HepG2 (cell line): ENCODE measurements around the gene SPTAN1. TPM values are rescaled to one million over a fixed set of nuclear protein-coding genes. Genes with fewer than 3 reads are reported as not detected.
A peak's percentile ranks its signal among the peaks of the same experiment; 100 is the strongest.
"Not testable (repeated sequence)": the region's sequence is repeated elsewhere in the genome, so short reads cannot be mapped to it uniquely, and the experiment has no call there.

Experiments
- ATAC-seq: fragments of 200-7000 bp; cut with Tn5 transposase; 3 replicates; pipeline ENCODE4 v1.9.1; 2020; ENCODE audit warnings: mild to moderate bottlenecking, moderate library complexity
- BruUV-seq: library from RNA; stranded (reverse); fragments of 400-500 nt; replicated peaks from 2 replicates; lab custom pipeline; 2021; lab: Mats Ljungman, UMichigan
- CTCF ChIA-PET: fragments of 300-600 bp; formaldehyde crosslinking; extraction: SDS; loops from one replicate; lab custom pipeline; 2021; ENCODE audit warnings: low total read pairs, inconsistent platforms, low intra/inter-chr PET ratio; lab: Yijun Ruan, JAX
- POLR2A ChIA-PET: fragments of 350-600 bp; sonication (Branson Sonifier 250); formaldehyde crosslinking; loops from one replicate; lab custom pipeline; 2020; ENCODE audit warnings: antibody characterized with exemption, inconsistent platforms; lab: Yijun Ruan, JAX
- DNase-seq: peaks from one replicate; pipeline ENCODE4 v3.0.0-alpha.2; 2015; ENCODE audit warnings: low spot score
- FAIRE-seq: peaks from 3 replicates; lab custom pipeline; 2011; peaks lifted over from hg19 to GRCh38; lab: Jason Lieb, UNC
- H2AFZ ChIP-seq: one replicate; pipeline ENCODE4 v1.6.1; 2011; ENCODE audit warnings: low read length, inconsistent platforms
- H3K27ac ChIP-seq: fragments of 300-600 bp; 3 replicates; pipeline ENCODE4 v1.8.0; 2011; ENCODE audit warnings: mixed run types, mild to moderate bottlenecking, mixed read lengths, low read length, inconsistent platforms; ENCODE audit not compliant: insufficient read depth; ENCODE audit errors: extremely low read length
- H3K27me3 ChIP-seq, 2 experiments: fragments of 200-600 bp in 1 of 2; 2 replicates in 1 of 2; 3 replicates in 1 of 2; pipeline versions ENCODE4 v1.6.0 to v1.8.0; 2011; ENCODE audit warnings: low read length in 2 of 2, mild to moderate bottlenecking in 2 of 2, moderate library complexity in 2 of 2, inconsistent platforms in 1 of 2; ENCODE audit not compliant: insufficient read depth in 2 of 2, control insufficient read depth in 1 of 2
- H3K36me3 ChIP-seq, 2 experiments: fragments of 200-600 bp in 1 of 2; replicated peaks in 1 of 2; 2 replicates in 1 of 2; 3 replicates in 1 of 2; pipeline versions ENCODE4 v1.5.1 to v1.8.0; 2011; ENCODE audit warnings: low read length in 2 of 2, inconsistent platforms in 1 of 2; ENCODE audit not compliant: insufficient read depth in 2 of 2, control insufficient read depth in 1 of 2
- H3K4me1 ChIP-seq: 2 replicates; pipeline ENCODE4 v1.5.1; 2012; ENCODE audit warnings: low read length, inconsistent platforms; ENCODE audit not compliant: insufficient read depth
- H3K4me2 ChIP-seq: 2 replicates; pipeline ENCODE4 v1.6.0; 2011; ENCODE audit warnings: low read depth, low read length, inconsistent platforms
- H3K4me3 ChIP-seq, 3 experiments: fragments of 200-600 bp in 1 of 3; sonication (generic), shearing (Covaris generic) in 1 of 3; replicated peaks in 1 of 3; 2 replicates each; pipeline ENCODE4 v1.5.1; 2011 to 2016; ENCODE audit warnings: low read length in 3 of 3, inconsistent platforms in 2 of 3, low read depth in 2 of 3, mild to moderate bottlenecking in 2 of 3, control low read depth in 1 of 3, mixed read lengths in 1 of 3; ENCODE audit not compliant: insufficient read depth in 1 of 3
- H3K79me2 ChIP-seq: one replicate; pipeline ENCODE4 v1.6.1; 2011; ENCODE audit warnings: low read length, inconsistent platforms; ENCODE audit not compliant: insufficient read depth
- H3K9ac ChIP-seq: 2 replicates; pipeline ENCODE4 v1.6.0; 2011; ENCODE audit warnings: mild to moderate bottlenecking, low read depth, low read length, inconsistent platforms; ENCODE audit not compliant: insufficient read depth
- H3K9me3 ChIP-seq: 2 replicates; pipeline ENCODE4 v1.5.1; 2012; ENCODE audit warnings: mild to moderate bottlenecking, low read length
- H4K20me1 ChIP-seq: 2 replicates; pipeline ENCODE4 v1.6.0; 2011; ENCODE audit warnings: inconsistent platforms, mild to moderate bottlenecking, low read length, moderate library complexity; ENCODE audit not compliant: insufficient read depth
- ATF4 ChIP-seq, 2 experiments: fragments of 450-650 bp in 1 of 2; sonication (generic) in 1 of 2; formaldehyde crosslinking; IDR thresholded peaks; 2 replicates each; pipeline versions ENCODE4 v1.5.0 to v1.8.0; 2020 to 2022; ENCODE audit warnings: mild to moderate bottlenecking in 1 of 2, missing genetic modification reagents in 1 of 2
- FOSL2 ChIP-seq: sonication (generic); formaldehyde crosslinking; IDR thresholded peaks from 2 replicates; pipeline ENCODE4 v1.4.0; 2020; ENCODE audit warnings: missing genetic modification reagents
- HNF4A ChIP-seq: sonication (generic); formaldehyde crosslinking; IDR thresholded peaks from 2 replicates; pipeline ENCODE4 v1.4.0; 2020; ENCODE audit warnings: missing genetic modification reagents
- ZFY ChIP-seq: sonication (generic); formaldehyde crosslinking; IDR thresholded peaks from 2 replicates; pipeline ENCODE4 v1.4.0; 2020; ENCODE audit warnings: missing genetic modification reagents
- ZNF121 ChIP-seq: sonication (generic); formaldehyde crosslinking; IDR thresholded peaks from 2 replicates; pipeline ENCODE4 v1.5.0; 2020; ENCODE audit warnings: mild to moderate bottlenecking, missing genetic modification reagents
- ZNF362 ChIP-seq: sonication (generic); formaldehyde crosslinking; IDR thresholded peaks from 2 replicates; pipeline ENCODE4 v1.4.0; 2020; ENCODE audit warnings: missing genetic modification reagents, mild to moderate bottlenecking, borderline replicate concordance
- ZNF770 ChIP-seq: sonication (generic); formaldehyde crosslinking; IDR thresholded peaks from 2 replicates; pipeline ENCODE4 v1.5.0; 2020; ENCODE audit warnings: mild to moderate bottlenecking, missing genetic modification reagents
- WGBS: methylation state at CpG from one replicate; pipeline ENCODE4 v1.1.6; 2017; ENCODE audit warnings: low lambda C conversion rate; 5-methylcytosine and 5-hydroxymethylcytosine counted together
- in situ Hi-C: cut with HindIII; loops from 2 replicates; pipeline ENCODE4 v1.10.0; 2017; ENCODE audit warnings: low pct_unique_long_range_greater_than_20kb; ENCODE audit not compliant: extremely low pct_ligation_motif_present
- intact Hi-C: fragments of 100-400 bp; cut with micrococcal nuclease; formaldehyde crosslinking; loops from one replicate; pipeline ENCODE4 v1.10.0; 2022; ENCODE audit not compliant: unreplicated experiment
- polyA plus RNA-seq, 8 experiments: library from polyadenylated mRNA; depleted of rRNA in 3 of 8; stranded (reverse) in 7 of 8; unstranded in 1 of 8; fragments of >200 nt; fragmentation: Illumina TruSeq in 4 of 8; extraction: Trizol in 4 of 8; gene quantifications; 2 replicates each; pipeline versions ENCODE4 v1.2.1 to v1.2.3, GENCODE V29; 2011 to 2016; ENCODE audit warnings: low read depth in 4 of 8, missing spikeins in 1 of 8, mixed read lengths in 1 of 8; ENCODE audit not compliant: insufficient read depth in 1 of 8
- total RNA-seq, 5 experiments: library from RNA; depleted of rRNA; stranded (reverse); fragments of >200 nt; fragmentation: Illumina TruSeq; extraction: Trizol; gene quantifications; 2 replicates each; pipeline ENCODE4 v1.2.3, GENCODE V29; 2016; ENCODE audit warnings: low read depth in 1 of 5

The SPTAN1 gene
- total and polyA plus RNA-seq, 2 of the 13 experiments (the other 11 are each of a cell fraction or from before 2014, with no cell fraction given) = 106 to 111 TPM

GRCh38 chr9:128657796-128658195 is 105.4 kb downstream of the SPTAN1 start:
- Histone ChIP-seq H3K4me2 (no peak overlapping the region), H4K20me1 (no peaks in the 10 kb centered on the region), H3K36me3 (no peaks in the 10 kb centered on the region), H3K27me3 (no peaks in the 10 kb centered on the region), H3K27ac (no peak overlapping the region), H3K4me3 (no peak overlapping the region), H3K4me1 (peaks cover 5% of the 10 kb centered on the region; the same call in 1 of the 2 replicates), H2AFZ (no peak overlapping the region), H3K9me3 (no peaks in the 10 kb centered on the region), H3K79me2 (no peaks in the 10 kb centered on the region), H3K9ac (no peak overlapping the region)
- in situ Hi-C loops (no loop called here), intact Hi-C loops (no loop called here)
- ATAC-seq (no peak), DNase-seq (no peak), FAIRE-seq (no peak)
- BruUV-seq = no TSS peak
- CTCF ChIA-PET = no interaction called here
- WGBS = 96% methylated on average over 3 of the region's 3 CpGs
- 0 out of 2 replicates have a peak, but pooled peaks have one; percentile 43 for TF ChIP-seq ZNF121 (CRISPR knock-in tag)
- TF ChIP-seq ZFY (CRISPR knock-in tag) = no peak
- POLR2A ChIA-PET = interaction anchor here (1.4 to 1.6 kb wide), 4 partner anchors 22 to 33 kb away, joined by 3 to 11 read pairs (median 8); partner anchors contain the start of gene SET

- WGBS = 30% methylated on average over 8 of the region's 8 CpGs
- H3K79me2 ChIP-seq, H3K4me1 ChIP-seq, H3K27ac ChIP-seq, CTCF ChIA-PET, H4K20me1 ChIP-seq, H3K36me3 ChIP-seq, H3K4me3 ChIP-seq, H2AFZ ChIP-seq, in situ Hi-C loops, BruUV-seq, H3K27me3 ChIP-seq, H3K9me3 ChIP-seq, DNase-seq, H3K9ac ChIP-seq, H3K4me2 ChIP-seq, FAIRE-seq, ATAC-seq, intact Hi-C loops: not testable (repeated sequence)
- POLR2A ChIA-PET = interaction anchor here (1.1 to 1.6 kb wide), 3 partner anchors 11 to 31 kb away, joined by 4 to 9 read pairs (median 6); no protein-coding TSS in a partner anchor
- TF ChIP-seq ZNF362 (CRISPR knock-in tag) = peak; percentile 32; the same call in 1 of the 2 replicates
- TF ChIP-seq HNF4A (CRISPR knock-in tag) = peak; percentile 20; the same call in 1 of the 2 replicates
- 0 out of 2 replicates have a peak, but pooled peaks have one; percentile 29 for TF ChIP-seq ZNF770 (CRISPR knock-in tag)
- TF ChIP-seq ATF4 (CRISPR knock-in tag; IDR thresholded peaks at IDR 0.05) = peak in 1 of 2 experiments; percentile 37; a peak in 1 of 4 replicates
- peak; percentile 86 for TF ChIP-seq FOSL2 (CRISPR knock-in tag)
These were observed 114.1 kb downstream of the SPTAN1 start for GRCh38 chr9:128666481-128666941.
